ENCODE measurements around the gene FNDC3B.
"Not testable (repeated sequence)": the region's sequence is repeated elsewhere in the genome, so short reads cannot be mapped to it uniquely, and the experiment has no call there.

The FNDC3B gene

DNA sequence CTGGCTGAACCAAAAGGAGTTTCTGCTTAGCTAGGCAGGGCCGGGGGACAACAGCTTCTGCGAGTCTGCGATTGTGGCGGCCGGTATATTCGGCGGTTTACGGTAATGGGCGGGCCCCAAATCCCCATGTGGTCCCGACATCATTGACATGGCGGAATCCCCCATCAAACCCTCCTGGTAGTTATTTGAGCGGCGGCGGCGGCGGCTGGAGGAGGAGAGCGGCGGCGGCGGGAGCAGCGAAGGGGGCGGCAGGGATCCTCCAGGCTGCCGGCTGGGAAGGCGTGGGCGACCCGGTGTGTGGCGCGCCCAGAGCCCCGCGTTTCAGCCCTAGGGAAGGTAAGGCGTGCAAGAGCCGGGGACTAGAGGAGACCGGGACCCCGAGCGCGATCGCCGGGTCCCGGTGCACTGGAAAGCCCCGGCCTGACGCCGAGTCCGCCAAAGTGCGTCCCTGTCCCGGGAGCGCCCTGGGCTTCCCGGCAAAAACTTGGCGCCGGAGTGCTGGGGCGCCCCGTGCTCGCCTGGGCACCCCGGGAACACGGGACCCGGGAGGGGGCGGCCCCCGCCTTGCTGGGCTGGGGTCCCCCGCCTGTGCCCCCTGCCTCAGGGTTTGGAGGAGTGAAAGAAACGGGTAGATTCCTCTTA, at the start of gene FNDC3B:
TSS of gene FNDC3B (plus strand) at position 143 of the 642 bp plus-strand sequence. CDS start 72,902 bp downstream, outside the sequence.
- DNase-seq (ENCODE audit: low read depth in 3 of 3): peak; percentile 83 to 86 (median 84)

DNA sequence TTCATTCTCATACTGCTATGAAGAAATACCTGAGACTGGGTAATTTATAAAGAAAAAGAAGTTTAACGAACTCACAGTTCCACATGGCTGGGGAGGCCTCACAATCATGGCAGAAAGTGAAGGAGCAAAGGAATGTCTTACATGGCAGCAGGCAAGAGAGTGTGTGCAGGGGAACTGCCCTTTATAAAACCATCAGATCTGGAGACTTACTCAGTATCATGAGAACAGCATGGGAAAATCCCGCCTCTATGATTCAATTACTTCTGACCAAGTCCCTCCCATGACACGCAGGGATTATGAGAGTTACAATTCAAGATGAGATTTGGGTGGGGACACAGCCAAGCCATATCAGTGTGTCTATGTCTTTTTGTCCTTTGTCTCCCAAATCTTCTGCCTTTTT, 49.1 kb upstream of the FNDC3B start:
- DNase-seq (ENCODE audit: low read depth in 3 of 3): not testable (repeated sequence)

DNA sequence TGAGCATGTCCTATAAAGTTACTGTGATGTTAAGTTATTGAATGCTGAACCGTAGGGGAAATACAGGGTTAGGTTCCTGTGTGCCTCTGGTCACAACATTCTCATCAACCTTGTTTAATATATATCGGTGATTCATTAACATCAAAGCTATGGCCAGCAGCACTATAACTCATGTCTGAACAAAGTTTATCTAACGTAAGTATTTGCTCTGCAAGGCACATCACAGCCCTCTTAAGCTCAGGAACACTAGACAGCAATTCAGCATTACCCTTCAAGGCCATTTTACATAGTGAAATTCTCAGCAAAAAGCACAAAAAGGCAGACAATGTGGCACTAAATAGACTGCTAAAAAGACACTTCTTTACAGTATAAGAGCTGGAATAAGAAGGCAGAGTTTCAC, 48.2 kb upstream of the FNDC3B start:
- no peak for DNase-seq (ENCODE audit: low read depth in 3 of 3)

DNA sequence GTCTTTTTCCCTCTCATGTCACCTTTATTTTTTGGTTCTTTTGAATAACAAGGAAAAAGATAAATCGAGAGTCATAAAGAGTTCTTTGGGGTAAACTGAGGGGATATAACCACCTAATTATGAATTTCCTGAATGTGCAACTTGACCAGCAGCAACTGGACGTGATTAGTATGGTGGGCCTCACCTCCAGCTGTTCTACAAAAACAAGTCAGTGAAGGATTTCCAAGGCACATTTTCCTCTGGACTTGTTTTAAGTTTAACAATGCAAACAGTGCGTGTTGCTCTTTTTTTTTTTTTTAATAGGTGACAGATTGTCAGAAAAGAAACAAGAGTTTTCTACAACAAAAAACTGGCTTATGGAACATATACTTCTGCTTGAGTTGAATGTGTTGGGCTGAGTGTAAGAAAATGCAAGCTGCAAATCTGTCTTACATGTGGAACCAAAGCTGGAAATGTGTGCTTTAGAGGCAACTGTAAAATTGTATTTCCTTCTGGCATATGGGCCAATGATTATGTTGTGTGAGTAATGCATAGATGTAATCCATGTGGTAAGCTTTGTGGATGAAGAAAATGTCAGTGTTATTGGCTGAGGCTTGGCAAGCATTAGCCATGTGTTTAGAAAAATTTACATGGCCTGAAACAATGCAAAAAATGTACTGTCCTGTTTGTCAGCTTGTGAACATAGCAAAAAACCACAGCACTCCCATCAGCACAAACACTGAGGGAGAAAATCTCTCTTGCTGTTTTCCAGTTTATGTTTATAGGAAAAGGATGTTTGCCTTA, 44.5 kb upstream of the FNDC3B start:
- DNase-seq (ENCODE audit: low read depth in 3 of 3): no peak

DNA sequence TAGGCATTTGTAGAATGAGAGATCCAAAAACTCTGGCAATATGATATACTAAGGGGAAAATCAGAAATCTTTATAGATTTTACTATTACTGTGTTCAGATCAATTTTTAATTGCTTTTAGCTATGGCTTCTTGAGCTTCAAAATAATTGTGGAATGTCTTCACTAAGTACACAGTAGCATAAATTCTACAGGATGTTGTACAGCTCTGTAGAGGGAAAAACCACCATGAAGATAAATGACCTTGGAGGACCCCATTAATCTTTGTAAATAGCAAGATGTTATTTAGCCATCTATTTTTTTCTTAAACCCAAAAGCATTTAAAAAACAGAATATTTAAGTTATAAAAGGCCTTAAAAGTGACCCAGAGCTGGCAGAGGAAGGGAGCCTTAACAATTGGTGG, 43.9 kb upstream of the FNDC3B start:
- DNase-seq (ENCODE audit: low read depth in 3 of 3): no peak

DNA sequence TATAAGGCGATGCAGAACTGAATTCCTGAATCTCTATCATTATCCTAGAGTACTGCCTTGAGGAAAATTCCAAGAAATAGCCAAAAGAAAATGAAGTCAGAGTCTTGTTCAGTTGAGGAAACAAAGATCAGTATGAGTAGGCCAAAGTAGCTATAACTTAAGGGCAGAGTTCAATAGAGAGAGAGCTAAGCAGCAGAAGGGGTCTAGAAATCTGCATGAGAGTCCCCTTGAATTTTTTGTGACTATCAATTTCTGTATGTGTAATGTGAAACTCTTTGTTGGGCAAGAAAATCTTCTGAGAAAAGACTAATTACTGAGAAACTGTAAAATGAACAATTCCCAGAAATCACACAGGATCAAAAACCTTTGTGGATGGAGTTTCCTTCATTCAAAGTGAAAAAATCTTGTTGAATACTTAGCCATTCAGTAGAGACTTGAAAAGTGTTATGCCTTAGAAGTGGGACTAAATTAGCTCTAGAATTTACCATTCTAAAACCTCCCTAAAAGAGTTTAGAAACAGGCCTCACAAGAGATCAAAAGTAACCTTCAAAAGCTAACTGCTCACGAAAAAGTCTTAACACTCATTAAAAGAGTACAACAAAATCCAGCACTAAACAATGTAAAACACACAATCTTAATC, 43.1 kb upstream of the FNDC3B start:
- DNase-seq (ENCODE audit: low read depth in 3 of 3): no peak

DNA sequence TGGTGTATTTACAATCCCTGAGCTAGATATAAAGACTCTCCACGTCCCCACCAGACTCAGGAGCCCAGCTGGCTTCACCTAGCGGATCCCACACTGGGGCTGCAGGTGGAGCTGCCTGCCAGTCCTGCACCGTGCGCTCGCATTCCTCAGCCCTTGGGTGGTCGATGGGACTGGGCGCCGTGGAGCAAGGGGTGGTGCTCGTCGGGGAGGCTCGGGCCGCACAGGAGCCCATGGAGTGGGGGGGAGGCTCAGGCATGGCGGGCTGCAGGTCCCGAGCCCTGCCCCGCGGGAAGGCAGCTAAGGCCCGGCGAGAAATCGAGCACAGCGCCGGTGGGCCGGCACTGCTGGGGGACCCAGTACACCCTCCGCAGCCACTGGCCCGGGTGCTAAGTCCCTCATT, 40.6 kb upstream of the FNDC3B start:
- DNase-seq (ENCODE audit: low read depth in 3 of 3): not testable (repeated sequence)

DNA sequence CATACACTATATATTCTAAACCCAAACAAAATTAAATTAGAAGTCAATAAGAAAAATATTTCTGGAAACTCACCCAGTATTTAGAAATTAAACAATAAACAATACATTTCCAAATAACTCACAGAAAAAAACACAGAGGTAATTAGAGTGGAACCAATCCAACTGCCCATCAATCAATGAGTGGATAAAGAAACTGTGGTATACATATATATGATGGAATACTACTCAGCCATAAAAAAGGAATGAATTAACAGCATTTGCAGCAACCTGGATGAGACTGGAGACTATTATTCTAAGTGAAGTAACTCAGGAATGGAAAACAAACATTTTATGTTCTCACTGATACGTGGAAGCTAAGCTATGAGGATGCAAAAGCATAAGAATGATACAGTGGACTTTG, 37.8 kb upstream of the FNDC3B start:
- not testable (repeated sequence) for DNase-seq (ENCODE audit: low read depth in 3 of 3)

DNA sequence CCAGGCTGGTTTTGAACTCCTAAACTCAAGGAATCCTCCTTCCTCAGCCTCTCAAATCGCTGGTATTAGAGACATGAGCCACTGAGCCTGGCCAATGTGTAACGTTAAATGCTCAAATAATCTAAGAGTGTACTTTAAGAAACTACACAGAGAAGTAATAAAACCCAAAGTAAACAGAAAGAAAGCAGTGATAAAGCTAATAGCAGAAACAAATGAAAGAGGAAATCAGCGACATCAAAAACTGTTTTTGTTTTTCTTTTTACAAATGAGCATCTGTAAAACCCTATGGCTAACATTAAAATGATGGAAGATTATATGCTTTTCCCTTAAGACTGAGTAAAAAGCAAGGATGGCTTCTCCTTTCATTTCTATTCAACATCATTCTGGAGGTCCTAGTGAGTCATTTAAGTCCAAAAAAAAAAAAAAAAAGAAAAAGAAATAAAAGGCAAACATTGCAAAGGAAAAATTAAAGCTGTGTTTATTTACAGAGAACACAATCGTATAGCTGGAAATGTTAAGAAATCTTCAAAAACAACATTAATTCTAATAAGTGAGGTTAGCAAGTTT, 36.8 kb upstream of the FNDC3B start:
- no peak for DNase-seq (ENCODE audit: low read depth in 3 of 3)

DNA sequence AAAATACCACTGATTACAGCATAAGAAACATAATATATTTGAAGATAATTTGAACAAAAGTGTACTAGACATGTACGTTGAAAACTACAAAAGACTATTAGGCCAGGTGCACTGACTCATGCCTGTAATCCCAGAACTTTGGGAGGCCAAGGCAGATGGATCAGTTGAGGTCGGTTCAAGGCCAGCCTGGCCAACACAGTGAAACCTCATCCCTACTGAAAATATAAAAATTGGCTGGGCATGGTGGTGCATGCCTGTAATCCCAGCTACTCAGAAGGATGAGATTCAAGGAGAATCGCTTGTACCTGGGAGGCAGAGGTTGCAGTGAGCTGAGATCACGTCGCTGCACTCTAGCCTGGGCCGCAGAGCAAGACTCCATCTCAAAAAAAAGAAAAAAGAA, 36.2 kb upstream of the FNDC3B start:
- DNase-seq (ENCODE audit: low read depth in 3 of 3): no peak

DNA sequence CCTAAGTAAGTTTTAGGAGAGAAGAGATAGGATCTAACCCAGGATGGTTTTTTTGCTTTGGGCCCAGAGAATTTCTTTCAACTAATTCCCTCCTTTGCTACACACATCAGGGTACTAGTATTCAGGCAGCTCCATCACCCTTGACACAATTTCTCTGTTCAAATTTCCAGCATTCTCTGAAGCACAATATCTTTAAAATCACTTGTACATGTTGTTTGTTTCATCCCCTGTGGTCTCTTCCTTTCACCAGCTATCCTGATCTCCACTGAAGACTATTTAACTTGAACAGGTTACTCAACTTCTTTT, 32.4 kb upstream of the FNDC3B start:
- no peak for DNase-seq (ENCODE audit: low read depth in 3 of 3)

DNA sequence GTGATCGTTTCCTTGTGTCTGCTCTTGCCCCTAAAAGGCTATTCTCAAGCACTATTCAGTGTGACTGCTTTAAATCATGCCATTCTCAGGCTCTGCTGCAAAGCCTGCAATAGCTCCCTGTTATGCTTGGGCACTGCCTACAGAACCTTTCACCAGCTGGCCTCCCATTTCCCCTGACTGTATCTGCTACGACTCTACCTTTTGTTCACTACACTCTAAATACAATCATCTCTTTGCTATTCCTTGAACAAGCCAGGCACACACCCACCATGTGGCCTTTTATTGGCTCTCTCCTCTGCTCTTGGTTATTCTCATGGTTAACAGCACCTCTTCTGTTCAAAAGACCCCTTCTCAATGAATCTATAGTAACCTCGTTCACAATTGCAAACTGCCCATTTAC, 29.6 kb upstream of the FNDC3B start:
- no peak for DNase-seq (ENCODE audit: low read depth in 3 of 3)

DNA sequence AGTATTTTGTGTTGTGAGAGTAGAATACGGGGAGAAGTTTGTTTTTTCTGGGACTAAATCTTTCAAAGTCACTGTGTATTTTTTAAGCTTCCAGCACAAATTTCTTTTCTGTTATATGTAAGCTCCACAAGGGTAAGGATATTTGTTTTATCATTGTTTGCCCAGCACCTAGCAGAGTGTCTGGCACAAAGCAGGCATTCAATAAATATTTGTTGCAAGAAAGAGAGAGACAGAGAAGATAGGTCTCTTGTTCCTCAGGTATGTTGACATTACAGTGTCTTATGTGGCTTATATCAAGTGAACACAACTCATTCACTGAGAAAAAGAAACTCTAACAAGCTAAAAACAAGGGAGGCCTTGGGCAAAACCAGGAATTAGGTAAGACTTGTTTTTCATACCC, 26.6 kb upstream of the FNDC3B start:
- DNase-seq (ENCODE audit: low read depth in 3 of 3): no peak

DNA sequence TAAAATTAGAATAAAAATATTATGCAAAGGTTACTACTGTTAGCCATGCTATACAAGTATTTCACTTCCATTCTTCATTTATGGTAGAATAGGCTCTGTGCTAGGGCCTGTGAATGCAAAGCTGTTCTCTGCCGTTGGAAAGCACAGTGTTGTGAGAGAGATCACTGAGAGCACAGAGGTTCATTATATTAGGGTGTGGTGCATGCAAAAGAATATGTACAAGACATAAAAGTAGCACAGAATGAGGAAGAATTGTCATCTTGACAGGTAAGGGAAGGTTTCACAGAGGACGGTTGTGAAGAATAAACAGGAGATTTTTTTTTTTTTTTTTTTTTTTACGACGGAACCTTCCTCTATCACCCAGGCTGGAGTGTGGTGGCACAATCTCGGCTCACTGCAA, 25.2 kb upstream of the FNDC3B start:
- DNase-seq (ENCODE audit: low read depth in 3 of 3): no peak

DNA sequence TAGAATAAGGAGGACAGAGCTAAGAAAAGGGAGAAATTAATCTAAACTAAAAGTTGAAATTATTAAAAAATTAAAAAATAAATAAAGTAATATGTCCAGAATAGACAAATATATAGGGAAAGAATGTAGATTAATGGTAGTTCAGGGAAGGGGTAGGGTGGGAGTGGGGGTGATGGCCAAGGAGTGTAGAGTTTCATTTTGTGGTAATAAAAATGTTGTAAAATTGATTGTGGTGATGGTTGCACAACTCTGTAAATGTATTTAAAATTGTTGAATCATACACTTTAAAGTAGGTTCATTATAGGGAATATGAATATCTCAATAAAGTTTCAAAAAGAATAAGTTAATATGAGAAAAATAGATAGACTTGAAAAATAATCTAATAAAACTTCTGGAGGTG, 21.0 kb upstream of the FNDC3B start:
- no peak for DNase-seq (ENCODE audit: low read depth in 3 of 3)

DNA sequence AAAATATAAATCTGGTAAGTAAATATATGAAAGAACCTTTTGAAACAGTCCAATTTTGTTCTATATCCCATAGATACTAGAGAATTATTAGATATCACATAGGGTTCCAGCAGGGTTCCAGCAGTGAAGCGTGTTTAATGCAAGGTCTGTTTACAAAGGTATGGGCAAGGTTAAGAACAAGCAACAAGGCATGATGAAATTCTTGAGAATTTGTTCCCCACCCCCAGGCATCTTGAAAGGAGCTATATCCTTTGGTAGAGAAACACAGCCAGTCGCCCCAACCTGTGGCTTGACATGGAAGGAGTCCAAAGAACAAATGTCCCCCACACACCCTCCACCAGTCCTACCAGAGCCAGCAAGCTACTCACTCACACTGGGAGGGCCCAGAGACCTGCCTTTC, 18.6 kb upstream of the FNDC3B start:
- DNase-seq (ENCODE audit: low read depth in 3 of 3): no peak

DNA sequence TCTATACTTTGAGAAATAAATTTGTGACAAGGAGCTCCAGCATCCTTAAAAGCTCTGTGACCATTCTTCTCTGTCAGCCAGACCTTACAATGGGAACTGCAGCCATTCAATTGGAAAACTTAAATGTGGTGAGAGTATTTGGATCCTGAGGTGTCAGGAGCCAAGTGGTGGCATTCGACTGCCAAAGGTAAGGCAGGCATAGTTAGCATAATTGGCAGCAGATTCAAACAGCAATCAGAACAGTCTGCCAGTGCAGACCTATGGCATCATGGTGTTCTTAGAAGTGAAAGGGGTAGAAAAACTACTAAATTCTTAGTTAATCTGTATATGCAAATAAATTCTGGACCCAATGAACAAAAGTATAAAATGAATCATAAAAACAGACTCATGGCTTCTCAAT, 18.2 kb upstream of the FNDC3B start:
- DNase-seq (ENCODE audit: low read depth in 3 of 3): no peak

DNA sequence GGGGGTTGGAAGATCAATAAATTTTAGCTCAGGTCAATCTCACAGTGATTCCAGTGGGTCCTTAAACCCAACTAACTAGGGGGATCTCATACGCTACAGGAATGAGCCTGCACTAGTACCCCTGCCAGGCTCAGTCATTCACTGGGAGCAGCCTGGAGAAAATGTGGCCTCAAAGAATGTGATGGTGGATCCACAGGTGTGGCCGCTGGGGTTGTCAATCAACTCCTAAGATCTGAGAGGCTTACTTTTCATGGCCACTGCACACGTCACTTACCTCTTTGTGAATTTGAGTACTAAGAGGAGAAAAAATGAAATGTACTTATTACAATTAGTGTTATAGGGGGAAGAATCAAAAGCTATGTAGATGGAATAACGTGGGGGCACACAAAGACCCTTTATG, 17.5 kb upstream of the FNDC3B start:
- DNase-seq (ENCODE audit: low read depth in 3 of 3): no peak

DNA sequence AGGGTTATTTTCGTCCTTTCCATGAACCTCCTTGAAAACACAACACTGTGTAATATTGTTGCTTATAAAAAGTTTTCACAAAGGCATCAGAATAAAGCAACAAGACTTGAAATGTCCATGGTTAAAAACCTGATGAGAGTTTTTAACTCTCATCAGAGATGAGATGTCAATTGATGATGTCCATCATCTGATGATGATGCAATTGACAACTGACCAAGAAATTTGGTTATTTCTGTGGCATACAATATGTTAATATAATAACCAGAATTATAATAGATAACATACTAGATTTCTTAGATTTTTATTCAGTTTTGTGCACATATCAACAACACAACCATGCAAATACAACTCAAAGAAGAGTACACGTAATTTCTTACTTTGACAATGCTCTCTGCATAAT, 15.5 kb upstream of the FNDC3B start:
- DNase-seq (ENCODE audit: low read depth in 3 of 3): no peak

DNA sequence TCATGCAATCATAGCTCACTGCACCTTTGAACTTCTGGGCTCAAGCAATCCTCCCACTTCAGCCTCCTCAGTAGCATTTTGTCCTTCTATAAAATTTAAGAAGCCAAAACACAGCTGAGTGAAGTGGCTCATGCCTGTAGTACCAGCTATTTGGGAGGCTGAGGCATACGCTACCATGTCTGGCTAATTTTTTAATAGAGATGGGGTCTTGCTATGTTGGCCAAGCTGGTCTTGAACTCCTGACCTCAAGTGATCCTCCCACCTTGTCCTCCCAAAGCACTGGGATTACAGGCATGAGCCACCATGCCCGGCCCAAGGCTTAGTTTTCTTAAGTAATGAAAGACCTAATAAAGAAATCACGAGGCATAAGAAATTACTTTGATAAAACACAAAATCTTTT, 14.7 kb upstream of the FNDC3B start:
- DNase-seq (ENCODE audit: low read depth in 3 of 3): no peak

DNA sequence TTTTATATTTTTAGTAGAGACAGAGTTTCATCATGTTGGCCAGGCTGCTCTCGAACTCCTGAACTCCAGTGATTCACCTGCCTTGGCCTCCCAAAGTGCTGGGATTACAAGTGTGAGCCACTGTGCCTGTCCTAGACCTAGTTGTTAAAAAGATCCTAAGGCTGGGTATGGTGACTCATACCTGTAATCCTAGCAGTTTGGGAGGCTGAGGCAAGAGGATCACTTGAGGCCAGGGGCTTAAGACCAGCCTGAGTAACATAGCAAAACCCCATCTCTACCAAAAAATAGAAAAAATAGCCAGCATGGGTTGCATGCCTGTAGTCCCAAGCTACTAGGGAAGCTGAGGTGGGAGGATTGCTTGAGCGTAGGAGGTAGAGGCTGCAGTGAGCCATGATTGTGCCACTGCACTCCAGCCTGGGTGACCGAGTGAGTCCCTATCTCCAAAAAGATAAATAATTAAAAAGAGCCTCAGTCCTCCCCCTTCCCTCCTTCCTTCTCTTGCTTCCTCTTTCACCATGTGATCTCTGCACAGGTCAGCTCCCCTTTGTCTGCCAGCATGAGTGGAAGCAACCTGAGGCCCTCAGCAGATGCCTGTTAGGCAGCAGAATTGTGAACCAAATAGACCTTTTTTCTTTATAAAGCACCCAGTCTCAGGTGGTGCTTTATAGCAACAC, 9.8 kb upstream of the FNDC3B start:
- DNase-seq (ENCODE audit: low read depth in 3 of 3): no peak

DNA sequence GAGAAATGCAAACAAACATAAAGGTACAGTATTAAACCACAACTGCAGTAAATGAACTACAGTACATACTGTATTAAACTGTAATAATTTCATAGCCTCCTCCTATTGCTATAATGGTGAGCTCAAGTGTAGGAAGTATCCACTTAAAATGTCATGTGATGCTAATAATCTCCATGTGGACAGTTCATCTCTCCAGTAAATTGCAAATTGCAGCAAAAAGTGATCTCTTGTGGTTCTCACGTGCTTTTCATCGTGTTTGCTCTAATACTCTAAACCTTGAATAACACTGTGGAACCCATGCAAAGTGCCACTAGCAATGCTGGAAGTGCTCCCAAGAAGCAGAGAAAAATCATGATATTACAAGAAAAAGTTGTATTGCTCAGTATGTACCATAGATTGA, 9.2 kb upstream of the FNDC3B start:
- no peak for DNase-seq (ENCODE audit: low read depth in 3 of 3)

All from stimulated activated CD4-positive, alpha-beta T cell treated with anti-CD3 and anti-CD28 coated beads, TNF-alpha, amount 100 ng/mL, for 4 hours (primary cell).